GM23248 (cell line): ENCODE results near the gene IBA57.

Source experiments
- EZH2 ChIP-seq: fragments of 200-600 bp; sonication (generic); IDR thresholded peaks from 2 replicates; pipeline ENCODE4 v1.6.1; 2018; ENCODE audit warnings: antibody characterized with exemption, mild to moderate bottlenecking; ENCODE audit not compliant: insufficient read depth, poor library complexity, severe bottlenecking
- EZH2phosphoT487 ChIP-seq: fragments of 200-600 bp; sonication (generic); IDR thresholded peaks from 2 replicates; pipeline ENCODE4 v1.6.1; 2018; ENCODE audit warnings: antibody characterized with exemption, moderate library complexity, mild to moderate bottlenecking, low read depth; ENCODE audit not compliant: insufficient read depth

GRCh38 chr1:228197555-228198147 is 32.0 kb downstream of the IBA57 start:
- TF ChIP-seq EZH2 = no peak
- no peak for TF ChIP-seq EZH2phosphoT487
